Keratinocyte (primary cell): ENCODE data around the gene SCRG1. TPM values are rescaled to one million over a fixed set of nuclear protein-coding genes. Genes with fewer than 3 reads are reported as not detected.

ENCODE experiments used
- DNase-seq: peaks from one replicate; pipeline ENCODE4 v3.0.0-alpha.2; 2011; ENCODE audit warnings: low read depth, missing footprints, low spot score
- FAIRE-seq: peaks from 2 replicates; lab custom pipeline; 2011; peaks lifted over from hg19 to GRCh38; lab: Jason Lieb, UNC
- H2AFZ ChIP-seq: 2 replicates; pipeline ENCODE4 v1.6.0; 2012; ENCODE audit warnings: low read length, control low read depth, inconsistent platforms; ENCODE audit not compliant: control insufficient read depth
- H3K27ac ChIP-seq: 2 replicates; pipeline ENCODE4 v1.5.1; 2011; ENCODE audit warnings: low read length; ENCODE audit not compliant: control insufficient read depth, insufficient read depth
- H3K27me3 ChIP-seq: 3 replicates; pipeline ENCODE4 v1.6.0; 2011; ENCODE audit warnings: low read length; ENCODE audit not compliant: control insufficient read depth, insufficient read depth; ENCODE audit errors: extremely low read depth
- H3K36me3 ChIP-seq, 2 experiments: 2 replicates in 1 of 2; 3 replicates in 1 of 2; pipeline ENCODE4 v1.5.1; 2011; ENCODE audit warnings: low read length in 2 of 2, mild to moderate bottlenecking in 1 of 2; ENCODE audit not compliant: control insufficient read depth in 2 of 2, insufficient read depth in 2 of 2; ENCODE audit errors: extremely low read depth in 1 of 2
- H3K4me1 ChIP-seq: 3 replicates; pipeline ENCODE4 v1.5.1; 2011; ENCODE audit warnings: low read length; ENCODE audit not compliant: control insufficient read depth, insufficient read depth; ENCODE audit errors: extremely low read depth
- H3K4me2 ChIP-seq: 3 replicates; pipeline ENCODE4 v1.6.0; 2011; ENCODE audit warnings: low read depth, low read length; ENCODE audit not compliant: control insufficient read depth, insufficient read depth; ENCODE audit errors: extremely low read depth
- H3K4me3 ChIP-seq, 3 experiments: fragments of 200-600 bp in 1 of 3; sonication (generic) in 1 of 3; 2 replicates in 2 of 3; 3 replicates in 1 of 3; pipeline ENCODE4 v1.5.1; 2011 to 2016; ENCODE audit warnings: low read length in 3 of 3, mild to moderate bottlenecking in 3 of 3, control low read depth in 2 of 3, inconsistent platforms in 1 of 3, low read depth in 1 of 3, mixed read lengths in 1 of 3, mixed run types in 1 of 3, moderate library complexity in 1 of 3; ENCODE audit not compliant: control insufficient read depth in 2 of 3, insufficient read depth in 2 of 3; ENCODE audit errors: extremely low read depth in 1 of 3
- H3K79me2 ChIP-seq: 2 replicates; pipeline ENCODE4 v1.6.0; 2012; ENCODE audit warnings: low read length; ENCODE audit not compliant: control insufficient read depth, insufficient read depth
- H3K9ac ChIP-seq: 3 replicates; pipeline ENCODE4 v1.6.0; 2011; ENCODE audit warnings: low read length; ENCODE audit not compliant: control insufficient read depth, insufficient read depth; ENCODE audit errors: extremely low read depth
- H3K9me1 ChIP-seq: 3 replicates; pipeline ENCODE4 v1.6.0; 2011; ENCODE audit warnings: low read length; ENCODE audit not compliant: control insufficient read depth, insufficient read depth; ENCODE audit errors: extremely low read depth
- H3K9me3 ChIP-seq: 2 replicates; pipeline ENCODE4 v1.5.1; 2012; ENCODE audit warnings: low read depth, low read length; ENCODE audit not compliant: control insufficient read depth
- H4K20me1 ChIP-seq: 3 replicates; pipeline ENCODE4 v1.6.0; 2011; ENCODE audit warnings: low read length; ENCODE audit not compliant: control insufficient read depth, insufficient read depth; ENCODE audit errors: extremely low read depth
- CTCF ChIP-seq, 3 experiments: IDR thresholded peaks in 1 of 3; conservative IDR thresholded peaks in 1 of 3; optimal IDR thresholded peaks in 1 of 3; 2 replicates in 2 of 3; 3 replicates in 1 of 3; pipeline versions ENCODE3 to v1.5.1; 2011; ENCODE audit warnings: low read length in 3 of 3, mild to moderate bottlenecking in 3 of 3, moderate library complexity in 2 of 3, control low read depth in 1 of 3, inconsistent platforms in 1 of 3; ENCODE audit not compliant: insufficient read depth in 2 of 3; ENCODE audit errors: extremely low read depth in 1 of 3
- EZH2 ChIP-seq: IDR thresholded peaks from one replicate; pipeline ENCODE4 v1.6.1; 2012; ENCODE audit warnings: inconsistent platforms, mild to moderate bottlenecking, low read length, moderate library complexity
- dilution Hi-C: fragments of 300-500 bp; cut with MboI; formaldehyde crosslinking; loops from one replicate; pipeline ENCODE4 v1.7.0; 2020; ENCODE audit warnings: low sequenced_read_pairs; ENCODE audit not compliant: extremely low pct_ligation_motif_present
- polyA plus RNA-seq, 5 experiments: library from polyadenylated mRNA; depleted of rRNA in 3 of 5; stranded (reverse) in 3 of 5; stranded (forward) in 1 of 5; unstranded in 1 of 5; fragments of >200 nt; gene quantifications; 1 replicate in 1 of 5; 2 replicates in 3 of 5; 3 replicates in 1 of 5; pipeline versions ENCODE4 v1.2.1 to v1.2.3, GENCODE V29; 2011 to 2012; ENCODE audit warnings: missing spikeins in 2 of 5, low read depth in 1 of 5, low replicate concordance in 1 of 5

Gene SCRG1
- polyA plus RNA-seq, 1 donor (not counting 4 experiments of a cell fraction or from before 2014, with no cell fraction given), result not detected

GRCh38 chr4:173434231-173434630 is 35.3 kb upstream of the SCRG1 start:
- H3K9ac ChIP-seq, result no peak overlapping the region
- no peaks in the 10 kb centered on the region for H3K9me3 ChIP-seq
- FAIRE-seq, result no peak

GRCh38 chr4:173433447-173433846 is 34.5 kb upstream of the SCRG1 start:
- Histone ChIP-seq H4K20me1 (no peaks in the 10 kb centered on the region), H3K36me3 (no peaks in the 10 kb centered on the region), H3K4me1 (no peaks in the 10 kb centered on the region), H3K4me2 (no peak overlapping the region), H3K27ac (no peak overlapping the region), H3K79me2 (no peaks in the 10 kb centered on the region), H3K27me3 (no peaks in the 10 kb centered on the region), H3K9ac (no peak overlapping the region), H2AFZ (no peak overlapping the region), H3K4me3 (no peak overlapping the region), H3K9me3 (no peaks in the 10 kb centered on the region), H3K9me1 (no peaks in the 10 kb centered on the region)
- dilution Hi-C loops, result no loop called here
- FAIRE-seq (no peak), DNase-seq (no peak)
- TF ChIP-seq EZH2, result no peak
- no peak for TF ChIP-seq CTCF (optimal IDR thresholded peaks at IDR 0.05 in 1 of 3, IDR thresholded peaks at IDR 0.05 in 1 of 3, conservative IDR thresholded peaks at IDR 0.05 in 1 of 3; ENCODE audit: extremely low read depth in 1 of 3, insufficient read depth in 2 of 3, low read length in 3 of 3)

More at GRCh38 chr4:173434231-173434630, 35.3 kb upstream of the SCRG1 start:
- no peak for DNase-seq
- Histone ChIP-seq H3K79me2 (no peaks in the 10 kb centered on the region), H3K27ac (no peak overlapping the region), H3K9me1 (no peaks in the 10 kb centered on the region), H4K20me1 (no peaks in the 10 kb centered on the region), H3K4me3 (no peak overlapping the region), H3K27me3 (no peaks in the 10 kb centered on the region), H2AFZ (no peak overlapping the region), H3K36me3 (no peaks in the 10 kb centered on the region), H3K4me1 (no peaks in the 10 kb centered on the region), H3K4me2 (no peak overlapping the region)
- TF ChIP-seq CTCF (optimal IDR thresholded peaks at IDR 0.05 in 1 of 3, IDR thresholded peaks at IDR 0.05 in 1 of 3, conservative IDR thresholded peaks at IDR 0.05 in 1 of 3; ENCODE audit: extremely low read depth in 1 of 3, insufficient read depth in 2 of 3, low read length in 3 of 3) (no peak), EZH2 (no peak)
- dilution Hi-C loops, result no loop called here
